Measurements from ENCODE around the gene UFD1.

UFD1 gene

DNA sequence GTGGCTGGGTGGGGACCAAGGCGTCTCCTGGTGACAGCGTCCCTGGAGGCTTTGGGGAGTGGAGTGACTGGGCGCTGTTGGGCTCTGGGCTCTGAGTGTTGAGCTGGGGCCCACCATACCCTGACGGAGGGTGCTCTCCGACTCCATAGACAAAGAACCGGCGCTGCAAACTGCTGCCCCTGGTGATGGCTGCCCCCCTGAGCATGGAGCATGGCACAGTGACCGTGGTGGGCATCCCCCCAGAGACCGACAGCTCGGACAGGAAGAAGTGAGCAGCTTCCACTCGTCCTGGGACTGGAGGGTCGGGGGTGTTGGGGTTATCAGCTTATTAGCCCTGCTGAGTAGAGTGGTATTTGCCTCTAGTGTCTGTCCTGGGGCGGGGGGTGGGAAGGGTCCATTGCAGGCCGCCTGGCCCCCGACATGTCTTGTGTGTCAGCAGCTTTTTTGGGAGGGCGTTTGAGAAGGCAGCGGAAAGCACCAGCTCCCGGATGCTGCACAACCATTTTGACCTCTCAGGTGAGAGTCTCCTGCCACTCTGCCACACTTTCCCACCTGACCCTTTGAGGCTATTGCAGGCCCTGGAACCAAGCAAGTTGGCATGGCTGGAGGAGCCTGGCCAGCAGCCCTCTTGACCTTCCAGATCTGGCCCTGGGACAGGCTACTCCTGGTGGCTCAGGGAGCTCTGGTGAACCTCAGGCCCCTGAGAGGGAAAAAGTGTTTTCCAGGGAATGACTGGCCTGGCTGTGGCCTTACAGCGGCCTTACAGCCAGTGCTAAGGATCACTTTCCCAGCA, 37.6 kb upstream of the UFD1 start:
- no peak for DNase-seq (ENCODE audit: low spot score)

DNA sequence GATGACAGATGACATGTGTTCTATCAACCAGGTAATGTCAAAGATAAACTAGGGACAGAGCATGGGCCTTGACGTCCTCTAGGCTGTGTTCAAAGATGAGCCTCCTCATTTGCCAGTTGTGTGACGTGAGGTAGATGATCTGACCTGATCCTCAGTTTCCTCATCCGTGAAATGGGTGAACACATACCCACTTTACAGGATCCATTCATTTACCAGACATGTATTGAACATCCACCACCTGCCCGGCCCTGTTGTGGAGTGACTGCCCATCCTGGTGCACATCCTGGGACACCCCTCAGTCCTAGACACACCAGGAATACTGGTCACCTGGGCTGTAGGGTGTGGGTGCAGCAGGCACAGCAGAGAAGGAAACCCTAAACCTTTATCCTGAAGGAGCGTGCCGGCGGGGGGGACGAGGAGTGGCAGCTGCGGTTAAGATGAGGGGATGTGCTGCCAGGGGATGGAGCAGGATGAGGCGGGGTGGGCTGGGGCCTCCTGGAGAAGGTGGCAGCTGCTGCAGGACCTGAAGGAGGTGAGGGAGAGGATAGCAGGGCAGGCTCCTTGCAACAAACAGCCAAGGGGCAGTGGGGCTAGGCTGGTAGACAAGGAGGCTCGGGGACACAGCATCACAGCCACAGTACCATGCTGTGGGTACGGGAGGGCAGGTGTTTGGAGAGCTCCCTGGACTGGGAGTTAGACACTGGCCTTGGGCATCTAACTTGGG, 36.8 kb upstream of the UFD1 start:
- no peak for DNase-seq (ENCODE audit: low spot score)

DNA sequence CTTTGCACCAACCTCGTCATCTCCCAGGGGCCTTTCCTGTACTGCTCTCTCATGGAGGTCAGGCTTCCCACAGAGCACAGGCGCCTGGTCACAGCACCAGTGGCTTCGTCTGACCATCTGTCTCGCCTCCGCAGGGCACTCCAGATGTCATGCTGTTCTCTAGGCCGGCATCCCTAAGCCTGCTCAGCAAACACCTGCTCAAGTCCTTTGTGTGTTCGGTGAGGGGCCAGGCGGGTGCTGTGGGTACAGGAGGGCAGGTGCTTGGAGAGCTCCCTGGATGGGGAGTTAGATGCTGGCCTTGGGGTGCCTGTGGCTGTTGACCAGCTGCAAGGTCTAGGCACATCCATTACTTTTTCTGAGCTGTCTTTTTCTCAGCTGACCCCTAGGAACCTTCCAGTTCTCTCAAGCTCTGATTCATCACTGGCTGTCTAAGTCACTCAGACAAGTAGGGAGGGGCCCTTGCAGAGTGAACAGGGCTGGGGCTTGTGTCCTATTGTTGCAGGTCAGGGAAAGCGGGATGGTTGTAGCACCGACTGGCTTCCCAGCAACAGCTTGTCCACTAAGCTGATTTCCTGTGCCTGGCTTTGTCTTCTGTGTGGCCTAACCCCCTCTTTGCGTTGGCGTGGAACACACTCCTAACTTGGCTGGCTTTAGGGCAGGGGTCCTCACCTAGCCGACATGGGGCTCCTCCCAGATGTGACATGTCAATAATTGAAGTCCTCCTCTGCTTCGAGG, 36.0 kb upstream of the UFD1 start:
- no peak for DNase-seq (ENCODE audit: low spot score)

DNA sequence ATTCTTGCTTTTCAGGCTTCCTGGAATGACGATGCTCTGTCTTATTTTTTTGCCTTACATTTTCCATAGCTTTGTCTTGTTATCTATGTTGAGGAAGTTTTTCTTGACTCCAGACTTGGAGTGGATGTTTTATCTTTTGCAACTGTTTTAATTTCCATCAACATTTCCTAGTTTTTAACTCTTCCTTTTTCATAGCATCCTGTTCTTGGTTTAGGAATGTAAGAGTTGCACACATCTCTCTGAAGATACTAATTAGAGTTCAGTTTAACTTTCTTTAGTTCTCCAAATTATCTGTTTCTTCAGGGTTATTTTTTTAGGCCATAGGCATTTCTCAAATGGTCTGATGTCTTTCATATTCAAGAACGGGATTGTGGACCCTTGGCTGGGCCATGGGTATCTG, 34.8 kb upstream of the UFD1 start:
- DNase-seq (ENCODE audit: low spot score): no peak

DNA sequence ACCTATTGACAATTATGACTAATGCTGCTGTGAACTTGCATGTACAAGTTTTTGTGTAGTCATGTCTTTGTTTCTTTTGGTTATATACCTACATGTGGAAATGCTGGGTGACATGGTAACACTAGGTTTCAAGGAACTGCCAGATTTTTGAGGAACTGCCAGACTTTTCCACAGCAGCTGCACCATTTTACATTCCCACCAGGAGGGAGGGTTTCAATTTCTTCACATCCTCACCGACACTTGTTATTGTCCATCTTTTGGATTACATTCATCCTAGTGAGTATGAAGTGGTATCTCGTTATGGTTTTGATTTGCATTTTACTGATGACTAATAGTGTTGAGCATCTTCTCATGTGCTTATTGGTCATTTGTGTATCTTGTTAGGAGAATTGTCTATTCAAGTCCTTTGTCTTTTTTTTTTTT, 31.9 kb upstream of the UFD1 start:
- no peak for DNase-seq (ENCODE audit: low spot score)

DNA sequence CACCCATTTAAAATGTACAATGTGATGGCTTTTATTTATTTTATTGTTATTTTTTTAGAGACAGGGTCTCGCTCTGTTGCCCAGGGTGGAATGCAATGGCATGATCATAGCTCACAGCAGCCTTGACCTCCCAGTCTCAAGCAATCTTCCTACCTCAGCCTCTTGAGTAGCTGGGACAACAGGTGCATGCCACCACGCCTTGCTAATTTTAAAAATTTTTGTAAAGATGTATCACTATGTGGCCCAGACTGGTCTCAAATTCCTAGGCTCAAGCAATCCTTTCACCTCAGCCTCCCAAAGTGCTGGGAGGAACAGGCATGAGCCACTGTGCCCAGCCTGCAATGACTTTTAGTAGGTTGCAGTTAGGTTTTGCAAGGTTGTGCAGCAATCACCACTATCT, 30.9 kb upstream of the UFD1 start:
- DNase-seq (ENCODE audit: low spot score): no peak

DNA sequence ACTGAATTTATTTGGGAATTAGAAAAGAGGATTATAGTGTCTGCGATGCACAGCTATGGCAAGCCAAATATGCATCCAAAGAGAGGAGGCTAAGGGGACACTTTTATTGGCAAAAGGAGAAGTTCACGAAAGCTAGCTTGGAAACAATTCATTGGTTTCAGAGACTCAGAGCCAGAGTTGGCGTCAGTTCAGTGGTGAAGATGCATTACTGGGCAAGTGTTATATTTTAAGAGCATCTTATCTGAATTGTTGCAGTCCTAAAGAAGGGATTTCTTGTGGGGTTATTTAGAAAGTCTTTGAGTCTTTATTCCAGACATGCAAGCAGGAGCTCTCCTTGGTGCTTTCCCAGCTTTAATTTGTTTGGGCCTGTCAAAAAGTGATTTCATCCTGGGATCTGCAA, 30.2 kb upstream of the UFD1 start:
- no peak for DNase-seq (ENCODE audit: low spot score)

DNA sequence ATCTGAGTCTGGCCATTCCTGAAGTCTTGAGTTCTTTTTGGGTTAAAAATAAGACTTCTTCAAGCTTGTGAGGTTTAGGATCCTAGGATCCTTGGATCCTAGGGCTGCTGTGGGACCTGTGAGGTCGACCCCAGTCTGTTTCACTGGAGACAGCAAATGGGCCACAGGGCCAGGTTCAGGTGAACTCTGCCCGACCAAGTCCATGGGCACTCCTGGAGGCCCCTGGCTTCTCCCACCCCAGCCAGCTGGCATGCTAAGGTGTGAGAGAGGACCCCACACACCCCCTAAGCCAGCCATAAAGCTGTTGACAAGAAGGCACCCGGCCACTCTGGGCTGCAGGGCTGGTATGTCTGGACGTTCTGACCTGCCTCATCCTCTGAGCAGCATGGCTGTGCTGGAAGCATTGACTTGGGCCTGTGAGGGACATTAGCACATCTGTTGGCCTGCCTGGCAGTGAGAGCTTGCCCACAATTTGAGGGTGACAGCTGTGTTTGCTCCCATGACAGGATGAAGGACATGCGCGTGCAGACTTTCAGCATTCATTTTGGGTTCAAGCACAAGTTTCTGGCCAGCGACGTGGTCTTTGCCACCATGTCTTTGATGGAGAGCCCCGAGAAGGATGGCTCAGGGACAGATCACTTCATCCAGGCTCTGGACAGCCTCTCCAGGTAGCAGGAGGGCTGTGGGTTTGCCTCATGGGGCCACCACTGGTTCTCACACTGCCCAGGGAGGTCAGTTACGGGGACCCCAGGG, 29.2 kb upstream of the UFD1 start:
- DNase-seq (ENCODE audit: low spot score): no peak

DNA sequence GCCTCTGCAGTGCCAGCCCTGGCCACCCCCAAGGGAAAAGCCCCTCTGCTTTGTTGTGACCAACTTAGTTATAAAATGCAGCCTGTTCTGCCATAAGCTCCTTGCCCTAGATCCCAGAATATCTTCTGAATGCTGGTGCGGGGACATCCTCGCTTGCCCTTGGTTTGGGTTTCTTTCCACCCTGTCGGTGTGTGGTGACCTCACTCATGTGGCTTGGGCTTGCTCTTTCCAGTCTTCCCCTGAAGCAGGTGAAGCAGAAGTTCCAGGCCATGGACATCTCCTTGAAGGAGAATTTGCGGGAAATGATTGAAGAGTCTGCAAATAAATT, 28.5 kb upstream of the UFD1 start:
- no peak for DNase-seq (ENCODE audit: low spot score)

DNA sequence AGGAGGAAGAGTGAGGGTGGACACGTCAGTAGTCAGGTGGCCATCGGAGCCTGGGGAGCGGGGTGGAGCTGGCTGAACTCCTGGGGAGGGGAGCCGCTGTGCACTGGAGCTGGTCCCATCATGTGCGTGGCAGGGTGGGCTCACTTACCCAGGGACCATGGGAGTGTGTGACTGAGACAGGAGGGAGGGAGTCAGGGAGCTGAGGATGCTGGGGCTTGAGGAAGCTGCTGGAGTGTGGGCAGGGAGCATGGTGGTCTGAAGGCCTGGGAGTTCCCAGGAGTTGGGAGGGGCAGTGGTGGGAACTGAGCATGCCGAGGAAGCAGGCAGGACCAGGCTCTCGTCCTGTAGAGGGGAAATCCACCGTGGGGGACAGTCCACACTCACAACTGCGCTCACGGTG, 27.2 kb upstream of the UFD1 start:
- no peak for DNase-seq (ENCODE audit: low spot score)

DNA sequence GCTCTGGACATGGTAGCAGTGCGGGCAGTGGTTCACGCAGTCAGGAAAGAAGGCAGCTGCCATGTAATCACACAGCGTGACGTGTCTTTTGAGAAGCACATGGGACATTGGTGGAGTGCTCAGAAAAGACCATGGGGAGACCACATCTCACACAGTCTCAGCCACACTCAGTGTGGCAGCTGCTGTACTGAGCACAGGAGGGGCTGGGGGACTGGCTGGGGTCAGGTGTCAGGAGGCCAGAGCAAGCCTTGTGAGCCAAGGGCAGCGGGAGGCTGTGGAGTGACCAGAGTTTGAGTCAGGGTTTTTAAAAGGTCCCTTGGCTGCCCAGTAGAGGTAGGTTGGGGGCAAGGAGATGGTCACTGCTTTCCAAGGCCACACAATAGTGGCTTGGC, 26.7 kb upstream of the UFD1 start:
- DNase-seq (ENCODE audit: low spot score): no peak

DNA sequence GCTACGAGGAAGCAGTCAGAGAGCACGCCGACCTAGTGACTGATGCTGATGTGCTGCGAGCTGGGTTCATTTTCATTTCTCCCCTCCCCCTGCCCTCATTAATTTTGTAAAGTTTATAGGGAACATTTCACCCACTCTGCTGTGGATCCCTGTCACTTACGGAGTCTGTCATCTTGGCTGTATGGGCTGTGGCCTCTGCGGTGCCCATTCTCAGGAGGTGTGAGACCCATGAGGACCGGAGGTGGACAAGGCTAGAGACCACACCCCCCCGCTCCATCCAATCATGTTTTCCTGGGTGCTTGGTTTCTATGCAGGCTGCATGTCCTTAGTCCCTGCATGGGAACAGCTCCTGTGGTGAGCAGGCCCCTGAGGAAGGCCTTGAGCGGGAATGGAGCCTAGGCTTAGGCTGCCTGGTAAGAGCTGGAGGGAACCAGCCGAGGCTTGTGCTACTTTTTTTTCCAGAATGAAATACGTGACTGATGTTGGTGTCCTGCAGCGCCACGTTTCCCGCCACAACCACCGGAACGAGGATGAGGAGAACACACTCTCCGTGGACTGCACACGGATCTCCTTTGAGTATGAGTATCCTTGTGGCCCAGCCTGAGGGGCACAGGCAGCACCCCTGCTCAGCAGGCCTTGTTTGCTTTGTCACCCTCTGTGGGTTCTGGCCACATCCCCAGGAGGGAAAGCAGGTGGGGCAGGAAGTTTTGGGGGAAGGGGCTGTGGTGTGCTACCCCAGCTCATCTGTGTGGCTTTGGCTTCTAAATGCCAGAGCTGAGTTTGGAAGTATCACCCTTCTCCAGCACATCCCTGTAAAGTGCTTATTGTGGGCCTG, 26.1 kb upstream of the UFD1 start:
- no peak for DNase-seq (ENCODE audit: low spot score)

DNA sequence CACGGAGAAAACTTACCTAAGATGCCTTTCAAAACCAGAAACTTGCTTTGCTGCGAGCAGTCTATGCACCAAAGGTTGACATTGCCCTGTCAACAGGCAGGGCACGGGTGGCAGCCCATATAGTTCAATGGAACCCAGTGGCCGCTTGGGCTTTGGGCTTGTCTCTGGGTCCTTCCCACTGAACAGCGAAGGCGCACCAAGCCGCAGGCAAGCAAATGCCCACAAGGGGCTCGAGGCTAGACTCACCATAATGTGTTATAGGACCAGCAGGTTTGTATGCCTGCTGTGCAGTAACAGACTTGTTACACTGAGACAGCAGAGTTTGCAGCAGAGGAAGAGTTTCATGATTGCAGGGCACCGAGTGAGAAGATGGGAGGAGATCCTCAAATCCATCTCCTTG, 24.9 kb upstream of the UFD1 start:
- no peak for DNase-seq (ENCODE audit: low spot score)

DNA sequence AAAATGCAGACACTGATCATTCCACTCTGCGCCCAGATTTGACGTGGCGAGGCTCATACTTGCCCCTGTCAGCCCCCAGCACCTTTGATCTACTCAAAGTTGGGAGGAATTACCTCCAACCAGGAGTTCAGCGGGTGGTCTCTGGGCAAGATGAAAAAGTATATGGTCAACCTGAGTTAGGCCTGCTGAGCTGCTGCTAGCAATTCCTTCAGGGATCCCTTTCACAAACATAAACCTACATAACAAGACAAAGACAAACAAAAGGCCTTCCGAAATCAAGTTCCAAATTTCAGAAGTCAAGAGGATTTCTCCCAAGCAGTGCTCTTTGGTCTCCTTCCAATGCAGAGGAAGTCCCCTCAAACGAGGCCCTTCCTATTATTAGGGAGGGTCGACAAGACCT, 24.4 kb upstream of the UFD1 start:
- DNase-seq (ENCODE audit: low spot score): no peak

DNA sequence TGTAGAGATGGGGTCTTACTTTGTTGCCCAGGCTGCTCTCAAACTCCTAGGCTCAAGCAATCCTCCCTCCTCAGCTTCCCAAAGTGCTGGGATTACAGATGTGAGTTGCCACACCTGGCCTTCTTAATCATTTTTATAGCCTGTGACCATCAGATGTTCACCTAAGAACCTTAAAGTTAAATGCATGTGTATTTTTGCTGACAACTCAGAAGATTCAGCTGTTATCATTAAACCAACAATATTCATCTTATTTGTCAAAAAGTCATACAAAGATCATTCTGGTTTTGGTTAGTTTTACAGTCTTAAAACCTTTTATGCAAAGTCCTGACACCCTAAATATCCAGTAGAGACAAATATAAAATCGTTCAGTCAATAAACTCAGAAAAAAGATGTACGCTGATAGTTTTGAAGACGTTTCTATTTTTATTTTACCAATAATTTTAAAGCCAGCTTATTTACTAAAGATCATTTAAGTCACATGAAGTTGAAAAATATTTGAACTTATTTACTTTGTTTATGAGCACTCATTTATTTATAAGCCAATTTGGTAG, 23.0 kb upstream of the UFD1 start:
- no peak for DNase-seq (ENCODE audit: low spot score)

DNA sequence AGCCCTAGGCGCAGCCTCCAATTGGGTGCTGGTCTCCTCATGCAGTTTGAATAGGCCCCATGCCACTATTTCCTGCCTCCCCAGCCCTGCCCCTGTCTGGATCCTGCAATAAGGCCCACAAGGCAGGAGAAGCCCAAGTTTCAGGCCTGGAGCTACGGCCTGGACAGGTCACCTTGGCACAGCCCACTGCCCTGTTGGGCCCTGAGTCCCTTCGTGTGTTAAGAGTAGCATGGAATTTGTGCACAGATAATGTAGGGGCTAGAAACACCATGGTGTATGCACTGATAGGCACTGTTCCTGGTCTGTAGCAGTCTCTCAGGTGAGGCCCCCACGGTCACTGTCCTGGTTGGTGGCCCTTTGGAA, 20.9 kb upstream of the UFD1 start:
- DNase-seq (ENCODE audit: low spot score): no peak

DNA sequence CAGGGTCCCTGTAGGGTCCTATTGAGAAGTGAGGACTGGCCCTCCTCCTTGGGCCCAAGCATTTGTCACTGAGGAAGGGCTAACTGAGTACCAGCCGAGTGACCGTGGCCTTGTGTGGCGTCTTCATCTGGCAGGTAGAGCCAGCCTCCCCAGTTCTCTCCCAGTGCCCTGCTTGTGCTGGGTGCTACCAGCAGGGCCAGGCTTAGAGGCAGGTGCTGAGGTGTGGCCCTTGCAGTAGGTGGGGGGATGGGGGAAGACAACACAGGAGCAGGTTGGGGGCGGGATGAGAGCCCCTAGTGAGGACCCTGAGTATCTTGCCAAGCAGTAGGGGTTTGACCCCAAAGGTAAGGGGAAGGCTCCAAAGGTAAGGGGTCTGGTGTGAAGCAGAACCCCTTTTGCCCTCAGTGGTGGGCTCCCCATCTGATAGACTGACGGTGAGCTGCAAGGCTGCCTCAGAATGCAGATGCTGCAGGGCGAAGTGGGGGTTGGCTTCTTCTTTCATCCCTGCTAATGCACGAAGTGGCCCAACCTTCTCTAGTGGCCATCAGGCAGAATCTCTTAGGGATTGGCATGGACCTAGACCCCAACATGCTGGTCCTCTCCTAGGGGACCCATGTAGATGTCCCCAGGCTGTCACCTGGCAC, 20.4 kb upstream of the UFD1 start:
- no peak for DNase-seq (ENCODE audit: low spot score)

DNA sequence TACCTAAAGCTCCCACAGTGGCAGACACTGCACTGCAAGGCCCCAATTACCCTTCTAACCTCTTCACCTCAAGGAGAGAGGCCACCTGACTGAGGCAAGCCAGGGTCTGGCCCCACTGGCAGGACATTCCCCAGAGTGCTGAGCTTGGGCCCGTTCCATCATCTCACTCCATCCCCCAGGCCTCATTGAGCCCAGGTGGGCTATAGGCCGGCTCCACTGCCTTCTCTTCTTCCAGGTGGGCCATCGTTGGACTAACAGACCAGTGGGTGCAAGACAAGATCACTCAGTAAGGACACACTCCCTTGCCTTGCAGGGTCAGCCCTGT, 19.8 kb upstream of the UFD1 start:
- DNase-seq (ENCODE audit: low spot score): no peak

DNA sequence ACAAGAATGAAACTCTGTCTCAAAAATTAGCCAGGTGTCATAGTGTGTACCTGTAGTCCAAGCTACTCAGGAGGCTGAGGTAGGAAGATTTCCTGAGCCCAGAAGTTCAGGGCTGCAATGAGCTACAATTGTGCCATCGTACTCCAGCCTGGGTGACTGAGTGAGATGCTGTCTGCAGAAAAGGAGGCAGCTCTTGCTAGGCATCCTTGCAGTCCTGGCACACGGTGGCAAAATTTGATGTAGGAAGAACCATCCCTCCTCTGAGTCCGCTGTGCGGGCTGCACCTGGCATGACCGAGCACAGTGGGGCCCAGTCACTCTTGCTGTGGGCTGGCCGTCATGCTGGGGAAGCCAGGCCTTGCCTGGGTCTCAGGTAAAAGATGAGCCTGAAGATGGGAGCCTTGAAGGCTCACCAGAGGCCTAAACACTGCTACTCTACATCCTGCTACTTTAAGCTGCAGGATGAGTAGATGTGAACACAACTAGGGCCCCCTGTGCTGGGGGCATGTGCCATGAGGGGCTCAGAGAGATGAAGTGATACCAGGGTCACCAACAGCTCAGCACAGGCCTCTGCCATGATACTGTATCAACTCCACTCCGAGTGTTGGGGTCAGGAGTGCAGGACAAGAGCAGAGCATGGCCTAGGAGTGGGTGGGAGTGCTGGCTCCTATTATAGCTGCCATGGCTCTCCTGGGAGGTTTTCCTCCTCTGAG, 19.3 kb upstream of the UFD1 start:
- DNase-seq (ENCODE audit: low spot score): no peak

DNA sequence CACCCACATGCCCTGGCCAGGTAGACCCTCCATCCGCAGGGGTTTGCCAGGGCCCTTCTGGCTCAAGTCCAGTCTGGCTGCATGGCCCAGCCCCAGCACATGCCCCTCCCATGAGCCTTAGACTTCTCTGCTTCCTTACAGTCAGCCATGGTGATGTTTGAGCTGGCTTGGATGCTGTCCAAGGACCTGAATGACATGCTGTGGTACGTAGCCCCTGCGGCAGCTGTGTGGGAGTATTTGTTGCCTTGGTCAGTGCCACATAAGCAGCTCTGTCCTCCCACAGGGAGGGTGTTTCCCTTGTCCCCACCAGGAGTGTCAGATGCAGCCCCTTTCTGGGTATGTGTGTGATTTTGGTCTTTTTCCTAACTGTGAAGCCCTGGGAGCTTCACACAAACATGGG, 18.3 kb upstream of the UFD1 start:
- no peak for DNase-seq (ENCODE audit: low spot score)

DNA sequence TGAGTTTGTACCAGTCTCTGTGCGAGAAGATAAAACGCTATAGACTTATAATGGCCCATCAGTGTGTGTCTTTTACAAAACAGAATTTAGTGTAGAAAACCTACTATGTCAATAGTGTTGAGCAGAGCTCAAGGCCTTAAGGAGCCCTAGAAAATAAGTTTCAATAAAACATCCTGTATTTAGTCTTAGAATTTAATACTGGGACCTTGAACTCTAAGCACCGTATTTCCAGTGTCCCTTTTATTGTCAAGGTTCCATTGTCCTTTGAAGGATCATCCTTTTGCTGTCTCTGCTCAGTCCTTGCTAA, 17.3 kb upstream of the UFD1 start:
- no peak for DNase-seq (ENCODE audit: low spot score)
